Measurements from ENCODE around the gene MTHFSD.

The MTHFSD gene

DNA sequence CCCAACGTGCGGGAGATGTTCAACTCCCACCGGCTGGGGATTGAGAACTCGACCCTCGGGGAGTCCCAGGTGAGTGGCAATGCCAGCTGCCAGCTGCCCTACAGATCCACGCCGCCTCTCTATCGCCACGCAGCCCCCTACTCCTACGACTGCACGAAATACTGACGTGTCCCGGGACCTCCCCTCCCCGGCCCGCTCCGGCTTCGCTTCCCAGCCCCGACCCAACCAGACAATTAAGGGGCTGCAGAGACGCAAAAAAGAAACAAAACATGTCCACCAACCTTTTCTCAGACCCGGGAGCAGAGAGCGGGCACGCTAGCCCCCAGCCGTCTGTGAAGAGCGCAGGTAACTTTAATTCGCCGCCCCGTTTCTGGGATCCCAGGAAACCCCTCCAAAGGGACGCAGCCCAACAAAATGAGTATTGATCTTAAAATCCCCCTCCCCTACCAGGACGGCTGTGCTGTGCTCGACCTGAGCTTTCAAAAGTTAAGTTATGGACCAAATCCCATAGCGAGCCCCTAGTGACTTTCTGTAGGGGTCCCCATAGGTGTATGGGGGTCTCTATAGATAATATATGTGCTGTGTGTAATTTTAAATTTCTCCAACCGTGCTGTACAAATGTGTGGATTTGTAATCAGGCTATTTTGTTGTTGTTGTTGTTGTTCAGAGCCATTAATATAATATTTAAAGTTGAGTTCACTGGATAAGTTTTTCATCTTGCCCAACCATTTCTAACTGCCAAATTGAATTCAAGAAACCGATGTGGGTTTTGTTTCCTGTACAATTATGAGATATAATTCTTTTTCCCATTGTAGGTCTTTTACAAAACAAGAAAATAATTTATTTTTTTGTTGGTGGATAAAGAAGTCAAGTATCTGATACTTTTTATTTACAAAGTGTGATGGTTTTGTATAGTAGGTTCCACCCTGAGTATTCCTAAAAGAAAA, 13.9 kb upstream of the MTHFSD start:
- Mint-ChIP-seq H3K27me3 (peaks cover 86% of the 10 kb centered on the region), H3K27ac (no peak overlapping the region), H3K36me3 (ENCODE audit: low read depth) (no peaks in the 10 kb centered on the region), H3K9me3 (no peaks in the 10 kb centered on the region), H3K4me1 (ENCODE audit: low read depth) (peaks cover 2% of the 10 kb centered on the region), H3K4me3 (no peak overlapping the region)
- intact Hi-C loops (cut with micrococcal nuclease), result no loop called here

DNA sequence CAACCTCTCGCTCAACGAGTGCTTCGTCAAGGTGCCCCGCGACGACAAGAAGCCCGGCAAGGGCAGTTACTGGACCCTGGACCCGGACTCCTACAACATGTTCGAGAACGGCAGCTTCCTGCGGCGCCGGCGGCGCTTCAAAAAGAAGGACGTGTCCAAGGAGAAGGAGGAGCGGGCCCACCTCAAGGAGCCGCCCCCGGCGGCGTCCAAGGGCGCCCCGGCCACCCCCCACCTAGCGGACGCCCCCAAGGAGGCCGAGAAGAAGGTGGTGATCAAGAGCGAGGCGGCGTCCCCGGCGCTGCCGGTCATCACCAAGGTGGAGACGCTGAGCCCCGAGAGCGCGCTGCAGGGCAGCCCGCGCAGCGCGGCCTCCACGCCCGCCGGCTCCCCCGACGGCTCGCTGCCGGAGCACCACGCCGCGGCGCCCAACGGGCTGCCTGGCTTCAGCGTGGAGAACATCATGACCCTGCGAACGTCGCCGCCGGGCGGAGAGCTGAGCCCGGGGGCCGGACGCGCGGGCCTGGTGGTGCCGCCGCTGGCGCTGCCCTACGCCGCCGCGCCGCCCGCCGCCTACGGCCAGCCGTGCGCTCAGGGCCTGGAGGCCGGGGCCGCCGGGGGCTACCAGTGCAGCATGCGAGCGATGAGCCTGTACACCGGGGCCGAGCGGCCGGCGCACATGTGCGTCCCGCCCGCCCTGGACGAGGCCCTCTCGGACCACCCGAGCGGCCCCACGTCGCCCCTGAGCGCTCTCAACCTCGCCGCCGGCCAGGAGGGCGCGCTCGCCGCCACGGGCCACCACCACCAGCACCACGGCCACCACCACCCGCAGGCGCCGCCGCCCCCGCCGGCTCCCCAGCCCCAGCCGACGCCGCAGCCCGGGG, 12.9 kb upstream of the MTHFSD start:
- Mint-ChIP-seq H3K4me1 (ENCODE audit: low read depth) (peaks cover 8% of the 10 kb centered on the region), H3K27ac (no peak overlapping the region), H3K9me3 (no peaks in the 10 kb centered on the region), H3K36me3 (ENCODE audit: low read depth) (no peaks in the 10 kb centered on the region), H3K4me3 (no peak overlapping the region), H3K27me3 (peaks cover 86% of the 10 kb centered on the region)
- intact Hi-C loops (cut with micrococcal nuclease), result no loop called here

- peaks cover 84% of the 10 kb centered on the region for H3K27me3 Mint-ChIP-seq
- intact Hi-C loops (cut with micrococcal nuclease), result no loop called here
- H3K4me3 Mint-ChIP-seq, result peak overlapping the region; percentile 33
- H3K27ac Mint-ChIP-seq, result no peak overlapping the region
- H3K36me3 Mint-ChIP-seq (ENCODE audit: low read depth), result no peaks in the 10 kb centered on the region
- H3K9me3 Mint-ChIP-seq, result no peaks in the 10 kb centered on the region
- peaks cover 8% of the 10 kb centered on the region for H3K4me1 Mint-ChIP-seq (ENCODE audit: low read depth)
These were observed 12.1 kb upstream of the MTHFSD start for GRCh38 chr16:86566966-86567700.

DNA sequence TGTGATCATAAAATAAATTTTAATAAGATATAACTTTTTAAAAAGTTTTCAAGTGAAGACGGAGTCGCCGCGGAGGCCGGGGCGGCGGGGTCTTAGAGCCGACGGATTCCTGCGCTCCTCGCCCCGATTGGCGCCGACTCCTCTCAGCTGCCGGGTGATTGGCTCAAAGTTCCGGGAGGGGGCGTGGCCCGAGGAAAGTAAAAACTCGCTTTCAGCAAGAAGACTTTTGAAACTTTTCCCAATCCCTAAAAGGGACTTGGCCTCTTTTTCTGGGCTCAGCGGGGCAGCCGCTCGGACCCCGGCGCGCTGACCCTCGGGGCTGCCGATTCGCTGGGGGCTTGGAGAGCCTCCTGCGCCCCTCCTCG, 11.5 kb upstream of the MTHFSD start, which contains the start of gene FOXC2:
TSS of gene FOXC2 (plus strand) at position 229 of the 365 bp plus-strand sequence. CDS start 507 bp downstream, outside the sequence.
- no peaks in the 10 kb centered on the region for H3K36me3 Mint-ChIP-seq (ENCODE audit: low read depth)
- H3K27ac Mint-ChIP-seq, result no peak within 1 kb of the TSS
- intact Hi-C loops (cut with micrococcal nuclease), result no loop called here
- H3K4me1 Mint-ChIP-seq (ENCODE audit: low read depth), result peaks cover 8% of the 10 kb centered on the region
- peaks cover 82% of the 10 kb centered on the region for H3K27me3 Mint-ChIP-seq
- H3K4me3 Mint-ChIP-seq, result peak within 1 kb of the TSS; percentile 33
- H3K9me3 Mint-ChIP-seq, result no peaks in the 10 kb centered on the region

- H3K27ac Mint-ChIP-seq, result no peak overlapping the region
- H3K36me3 Mint-ChIP-seq (ENCODE audit: low read depth), result no peaks in the 10 kb centered on the region
- intact Hi-C loops (cut with micrococcal nuclease), result no loop called here
- peaks cover 77% of the 10 kb centered on the region for H3K27me3 Mint-ChIP-seq
- H3K4me1 Mint-ChIP-seq (ENCODE audit: low read depth), result peaks cover 8% of the 10 kb centered on the region
- no peak overlapping the region for H3K4me3 Mint-ChIP-seq
- H3K9me3 Mint-ChIP-seq, result no peaks in the 10 kb centered on the region
These were observed 10.8 kb upstream of the MTHFSD start for GRCh38 chr16:86565644-86566511.

- Mint-ChIP-seq H3K27me3 (peaks cover 74% of the 10 kb centered on the region), H3K27ac (no peak overlapping the region), H3K4me3 (no peak overlapping the region), H3K9me3 (no peaks in the 10 kb centered on the region), H3K4me1 (ENCODE audit: low read depth) (peaks cover 8% of the 10 kb centered on the region), H3K36me3 (ENCODE audit: low read depth) (no peaks in the 10 kb centered on the region)
- intact Hi-C loops (cut with micrococcal nuclease), result no loop called here
These were observed 10.2 kb upstream of the MTHFSD start for GRCh38 chr16:86565181-86565631.

GRCh38 chr16:86563469-86564345, 8.7 kb upstream of the MTHFSD start:
- Mint-ChIP-seq H3K27ac (no peak overlapping the region), H3K4me1 (ENCODE audit: low read depth) (peaks cover 8% of the 10 kb centered on the region), H3K9me3 (no peaks in the 10 kb centered on the region), H3K27me3 (peaks cover 62% of the 10 kb centered on the region), H3K4me3 (peak overlapping the region; percentile 42), H3K36me3 (ENCODE audit: low read depth) (no peaks in the 10 kb centered on the region)
- intact Hi-C loops (cut with micrococcal nuclease), result loop anchor here (1.0 to 5.0 kb wide), 3 partner anchors 499 to 714 kb away; no protein-coding TSS in a partner anchor

GRCh38 chr16:86562356-86562755, 7.3 kb upstream of the MTHFSD start:
- Mint-ChIP-seq H3K9me3 (no peaks in the 10 kb centered on the region), H3K4me1 (ENCODE audit: low read depth) (peaks cover 8% of the 10 kb centered on the region), H3K27me3 (peaks cover 59% of the 10 kb centered on the region), H3K27ac (no peak overlapping the region), H3K4me3 (no peak overlapping the region), H3K36me3 (ENCODE audit: low read depth) (no peaks in the 10 kb centered on the region)
- intact Hi-C loops (cut with micrococcal nuclease), result loop anchor here (5.0 kb wide), 1 partner anchor 715 kb away; no protein-coding TSS in a partner anchor

- Mint-ChIP-seq H3K27me3 (peaks cover 41% of the 10 kb centered on the region), H3K9me3 (no peaks in the 10 kb centered on the region), H3K27ac (no peak overlapping the region), H3K4me1 (ENCODE audit: low read depth) (peaks cover 18% of the 10 kb centered on the region), H3K36me3 (ENCODE audit: low read depth) (peaks cover 9% of the 10 kb centered on the region), H3K4me3 (no peak overlapping the region)
- intact Hi-C loops (cut with micrococcal nuclease), result loop anchor here (5.0 kb wide), 1 partner anchor 717 kb away; no protein-coding TSS in a partner anchor
These were observed 4.8 kb upstream of the MTHFSD start for GRCh38 chr16:86559802-86560305.

GRCh38 chr16:86558355-86559193, 3.5 kb upstream of the MTHFSD start:
- intact Hi-C loops (cut with micrococcal nuclease), result no loop called here
- Mint-ChIP-seq H3K9me3 (no peaks in the 10 kb centered on the region), H3K36me3 (ENCODE audit: low read depth) (peaks cover 14% of the 10 kb centered on the region), H3K4me3 (no peak overlapping the region), H3K4me1 (ENCODE audit: low read depth) (peaks cover 21% of the 10 kb centered on the region), H3K27ac (no peak overlapping the region), H3K27me3 (peaks cover 28% of the 10 kb centered on the region)

- Mint-ChIP-seq H3K27me3 (peaks cover 19% of the 10 kb centered on the region), H3K27ac (no peak overlapping the region), H3K4me1 (ENCODE audit: low read depth) (peaks cover 23% of the 10 kb centered on the region), H3K4me3 (no peak overlapping the region), H3K36me3 (ENCODE audit: low read depth) (peaks cover 24% of the 10 kb centered on the region), H3K9me3 (no peaks in the 10 kb centered on the region)
- intact Hi-C loops (cut with micrococcal nuclease), result no loop called here
These were observed 2.6 kb upstream of the MTHFSD start for GRCh38 chr16:86557587-86557986.
